CD4-positive, alpha-beta T cell treated with Interleukin-10 for 1 hour (primary cell): ENCODE data around the gene PATL2.
"Not testable (repeated sequence)": the region's sequence is repeated elsewhere in the genome, so short reads cannot be mapped to it uniquely, and the experiment has no call there.

Experiments
- DNase-seq: peaks from one replicate; pipeline ENCODE4 v3.0.0-alpha.2; 2020

The PATL2 gene

GRCh38 chr15:44711096-44711742, at the start of gene PATL2, which contains the start of gene B2M:
Gene PATL2, minus strand, starts transcription at chr15:44711323. Its CDS starts 34,833 bp downstream, at chr15:44676490.
Gene B2M, plus strand, starts transcription at chr15:44711517. Its CDS starts 30 bp downstream, at chr15:44711547.
- DNase-seq = peak; percentile 98

GRCh38 chr15:44753345-44753744, 42.2 kb upstream of the PATL2 start:
- no peak for DNase-seq

GRCh38 chr15:44743454-44743853, 32.3 kb upstream of the PATL2 start:
- DNase-seq = not testable (repeated sequence)

- not testable (repeated sequence) for DNase-seq
Measured at GRCh38 chr15:44739222-44739847, 28.2 kb upstream of the PATL2 start.

- DNase-seq = peak; percentile 75
Measured at GRCh38 chr15:44738340-44738984, 27.3 kb upstream of the PATL2 start.

GRCh38 chr15:44736181-44736765, 25.1 kb upstream of the PATL2 start, which contains the start of gene TRIM69:
Gene TRIM69, plus strand, starts transcription at chr15:44736528. Its CDS starts 177 bp downstream, at chr15:44736705.
- no peak for DNase-seq

GRCh38 chr15:44735482-44736180, 24.5 kb upstream of the PATL2 start:
- peak; percentile 57 for DNase-seq

- peak; percentile 38 for DNase-seq
Measured at GRCh38 chr15:44734839-44735481, 23.8 kb upstream of the PATL2 start.

GRCh38 chr15:44729408-44730127, 18.4 kb upstream of the PATL2 start:
- peak; percentile 69 for DNase-seq

GRCh38 chr15:44728576-44729407, 17.7 kb upstream of the PATL2 start:
- peak; percentile 99 for DNase-seq

GRCh38 chr15:44728232-44728575, 17.1 kb upstream of the PATL2 start:
- DNase-seq = not testable (repeated sequence)

GRCh38 chr15:44727485-44728231, 16.5 kb upstream of the PATL2 start:
- DNase-seq = peak; percentile 73

- DNase-seq = peak; percentile 93
Measured at GRCh38 chr15:44726568-44727484, 15.7 kb upstream of the PATL2 start.

- DNase-seq = peak; percentile 42
Measured at GRCh38 chr15:44726136-44726535, 15.0 kb upstream of the PATL2 start.

- peak; percentile 37 for DNase-seq
Measured at GRCh38 chr15:44722011-44722410, 10.9 kb upstream of the PATL2 start.

GRCh38 chr15:44720460-44721176, 9.5 kb upstream of the PATL2 start:
- DNase-seq = peak; percentile 73

GRCh38 chr15:44720000-44720435, 8.9 kb upstream of the PATL2 start:
- DNase-seq = not testable (repeated sequence)
